Amygdala (tissue), 56 donors: ENCODE measurements around the gene SYNE3.

Experiments used
- DNase-seq, 56 donors: peaks; one replicate each; lab custom pipeline; 2025; lab: John Stamatoyannopoulos, UW

Gene SYNE3

GRCh38 chr14:95541346-95541745, 24.9 kb upstream of the SYNE3 start:
- DNase-seq: no peak

- DNase-seq: no peak
Measured at GRCh38 chr14:95540236-95540855, 23.9 kb upstream of the SYNE3 start.

GRCh38 chr14:95538801-95539509, 22.5 kb upstream of the SYNE3 start:
- no peak for DNase-seq

GRCh38 chr14:95537298-95538089, 21.0 kb upstream of the SYNE3 start:
- no peak for DNase-seq

- DNase-seq: no peak
Measured at GRCh38 chr14:95536671-95537070, 20.2 kb upstream of the SYNE3 start.

GRCh38 chr14:95536036-95536593, 19.7 kb upstream of the SYNE3 start:
- no peak for DNase-seq

GRCh38 chr14:95535226-95536021, 19.0 kb upstream of the SYNE3 start:
- DNase-seq: no peak

- DNase-seq: peak; percentile 88 to 100 (median 99)
Measured at GRCh38 chr14:95534299-95535225, 18.1 kb upstream of the SYNE3 start, which contains the start of gene GLRX5. Gene GLRX5, plus strand, starts transcription at chr14:95535050. Its CDS starts 40 bp downstream, at chr14:95535090.

GRCh38 chr14:95533822-95534221, 17.4 kb upstream of the SYNE3 start:
- no peak for DNase-seq

GRCh38 chr14:95533391-95533821, 17.0 kb upstream of the SYNE3 start:
- DNase-seq: no peak

GRCh38 chr14:95531969-95532368, 15.5 kb upstream of the SYNE3 start:
- no peak for DNase-seq

- no peak for DNase-seq
Measured at GRCh38 chr14:95531473-95531872, 15.0 kb upstream of the SYNE3 start.

GRCh38 chr14:95530473-95531276, 14.2 kb upstream of the SYNE3 start:
- no peak for DNase-seq

- DNase-seq: no peak
Measured at GRCh38 chr14:95529216-95529615, 12.8 kb upstream of the SYNE3 start.

GRCh38 chr14:95527387-95528002, 11.0 kb upstream of the SYNE3 start:
- DNase-seq: peak in 11 of 56 donors; percentile 20 to 72 (median 35)

- DNase-seq: no peak
Measured at GRCh38 chr14:95526483-95527386, 10.3 kb upstream of the SYNE3 start.

- no peak for DNase-seq
Measured at GRCh38 chr14:95525999-95526398, 9.5 kb upstream of the SYNE3 start.
